ENCODE measurements around the gene IL1RL2. TPM values are rescaled to one million over a fixed set of nuclear protein-coding genes. Genes with fewer than 3 reads are reported as not detected.

Gene IL1RL2
- total RNA-seq, 2 donors from 2014 or later, result 0.41 to 2.7 TPM

Other genes with a start within 250 kb of the IL1RL2 start
- 10 to 100 TPM; 55.8 to 97.6 TPM for gene IL1R2, start 195.1 kb upstream of the IL1RL2 start, total RNA-seq
- 10 to 100 TPM; 41.7 to 68.1 TPM for gene IL1R1, start 44.3 kb upstream of the IL1RL2 start, total RNA-seq
- under 1 TPM; 0.24 to 0.79 TPM for gene IL1RL1, start 124.5 kb downstream of the IL1RL2 start, total RNA-seq
- 10 to 100 TPM; 20.5 to 27.7 TPM for gene IL18R1, start 168.8 kb downstream of the IL1RL2 start, total RNA-seq
- 1 to 10 TPM; 3.7 to 5.6 TPM for gene IL18RAP, start 236.1 kb downstream of the IL1RL2 start, total RNA-seq